Endometrial microvascular endothelial cells (primary cell): Measurements from ENCODE around the gene FOXS1. TPM values are rescaled to one million over a fixed set of nuclear protein-coding genes. Genes with fewer than 3 reads are reported as not detected.
"Not testable (repeated sequence)": the region's sequence is repeated elsewhere in the genome, so short reads cannot be mapped to it uniquely, and the experiment has no call there.

Source experiments
- in situ Hi-C: cut with HindIII; loops from 2 replicates; pipeline ENCODE4 v1.10.0; 2017; ENCODE audit warnings: low sequenced_read_pairs, low pct_unique_long_range_greater_than_20kb; ENCODE audit errors: inconsistent ontology term
- total RNA-seq: library from RNA; depleted of rRNA; stranded (reverse); fragments of >200 nt; gene quantifications from one replicate; pipeline ENCODE4 v1.2.3, GENCODE V29; 2015; ENCODE audit errors: inconsistent ontology term

The FOXS1 gene
- total RNA-seq, 1 donor from 2014 or later: not detected

- in situ Hi-C loops: no loop called here
These were observed 18.3 kb downstream of the FOXS1 start for GRCh38 chr20:31827059-31827458.

GRCh38 chr20:31826074-31826473 is 19.3 kb downstream of the FOXS1 start:
- in situ Hi-C loops: no loop called here

- in situ Hi-C loops: no loop called here
These were observed 20.7 kb downstream of the FOXS1 start for GRCh38 chr20:31824554-31825313.

- in situ Hi-C loops: no loop called here
These were observed 21.3 kb downstream of the FOXS1 start for GRCh38 chr20:31824125-31824485.

- in situ Hi-C loops: no loop called here
These were observed 21.9 kb downstream of the FOXS1 start for GRCh38 chr20:31823360-31824124.

- in situ Hi-C loops: no loop called here
These were observed 22.7 kb downstream of the FOXS1 start for GRCh38 chr20:31822421-31823330.

GRCh38 chr20:31821427-31821826 is 24.0 kb downstream of the FOXS1 start:
- in situ Hi-C loops: no loop called here

GRCh38 chr20:31820228-31820627 is 25.2 kb downstream of the FOXS1 start:
- in situ Hi-C loops: no loop called here

- in situ Hi-C loops: no loop called here
These were observed 26.2 kb downstream of the FOXS1 start, which contains the start of gene MYLK2 for GRCh38 chr20:31819083-31819784. Gene MYLK2 (plus strand): TSS chr20:31819356. CDS start chr20:31819581, 225 bp downstream.

GRCh38 chr20:31818376-31818908 is 27.0 kb downstream of the FOXS1 start:
- in situ Hi-C loops: no loop called here

- in situ Hi-C loops: no loop called here
These were observed 27.9 kb downstream of the FOXS1 start for GRCh38 chr20:31817461-31817860.

- in situ Hi-C loops: no loop called here
These were observed 29.2 kb downstream of the FOXS1 start for GRCh38 chr20:31816221-31816620.

- in situ Hi-C loops: no loop called here
These were observed 29.8 kb downstream of the FOXS1 start for GRCh38 chr20:31815408-31816188.

- in situ Hi-C loops: not testable (repeated sequence)
These were observed 31.3 kb downstream of the FOXS1 start for GRCh38 chr20:31814142-31814541.

- in situ Hi-C loops: no loop called here
These were observed 31.8 kb downstream of the FOXS1 start for GRCh38 chr20:31813611-31814010.

GRCh38 chr20:31811796-31812728 is 33.3 kb downstream of the FOXS1 start:
- in situ Hi-C loops: no loop called here

GRCh38 chr20:31811198-31811597 is 34.2 kb downstream of the FOXS1 start:
- in situ Hi-C loops: no loop called here
